Activated CD8-positive, alpha-beta memory T cell treated with anti-CD3 and anti-CD28 coated beads for 48 hours (primary cell): ENCODE data around the gene PARD3.
"Not testable (repeated sequence)": the region's sequence is repeated elsewhere in the genome, so short reads cannot be mapped to it uniquely, and the experiment has no call there.

Experiments used
- DNase-seq, 3 experiments: peaks; one replicate each; pipeline ENCODE4 v3.0.0-alpha.2; 2020; ENCODE audit warnings: low read depth in 2 of 3, low spot score in 2 of 3

The PARD3 gene

GRCh38 chr10:34359435-34359813 lies 455.7 kb downstream of the PARD3 start:
- no peak for DNase-seq

GRCh38 chr10:34358729-34359434 lies 456.2 kb downstream of the PARD3 start:
- DNase-seq = no peak

GRCh38 chr10:34356463-34356862 lies 458.6 kb downstream of the PARD3 start:
- no peak for DNase-seq

GRCh38 chr10:34353530-34353929 lies 461.6 kb downstream of the PARD3 start:
- not testable (repeated sequence) for DNase-seq

- DNase-seq = not testable (repeated sequence)
Measured at GRCh38 chr10:34352599-34353204, 462.4 kb downstream of the PARD3 start.

- no peak for DNase-seq
Measured at GRCh38 chr10:34351161-34351560, 463.9 kb downstream of the PARD3 start.

GRCh38 chr10:34348917-34349485 lies 466.1 kb downstream of the PARD3 start:
- no peak for DNase-seq

GRCh38 chr10:34348021-34348420 lies 467.1 kb downstream of the PARD3 start:
- DNase-seq = no peak

GRCh38 chr10:34347131-34347530 lies 468.0 kb downstream of the PARD3 start:
- no peak for DNase-seq

- no peak for DNase-seq
Measured at GRCh38 chr10:34346516-34347100, 468.5 kb downstream of the PARD3 start.

GRCh38 chr10:34345383-34345782 lies 469.7 kb downstream of the PARD3 start:
- no peak for DNase-seq

- no peak for DNase-seq
Measured at GRCh38 chr10:34343764-34344163, 471.3 kb downstream of the PARD3 start.

- no peak for DNase-seq
Measured at GRCh38 chr10:34341473-34341872, 473.6 kb downstream of the PARD3 start.

- DNase-seq = no peak
Measured at GRCh38 chr10:34340934-34341333, 474.2 kb downstream of the PARD3 start.

- no peak for DNase-seq
Measured at GRCh38 chr10:34339816-34340553, 475.1 kb downstream of the PARD3 start.

GRCh38 chr10:34337917-34338316 lies 477.2 kb downstream of the PARD3 start:
- DNase-seq = no peak

- no peak for DNase-seq
Measured at GRCh38 chr10:34335960-34336690, 479.0 kb downstream of the PARD3 start.

GRCh38 chr10:34334908-34335307 lies 480.2 kb downstream of the PARD3 start:
- no peak for DNase-seq

GRCh38 chr10:34333513-34333912 lies 481.6 kb downstream of the PARD3 start:
- DNase-seq = no peak

- no peak for DNase-seq
Measured at GRCh38 chr10:34327184-34327583, 487.9 kb downstream of the PARD3 start.

GRCh38 chr10:34323192-34323591 lies 491.9 kb downstream of the PARD3 start:
- DNase-seq = no peak
